AG08395 (cell line): ENCODE results near the gene NTM.

ENCODE experiments used
- DNase-seq: peaks from one replicate; pipeline ENCODE4 v3.0.0; 2012; ENCODE audit warnings: mixed read lengths, low spot score

NTM gene

GRCh38 chr11:131549770-131550169 is 179.4 kb downstream of the NTM start:
- DNase-seq: no peak

GRCh38 chr11:131560287-131560686 is 189.9 kb downstream of the NTM start:
- DNase-seq: no peak

DNA sequence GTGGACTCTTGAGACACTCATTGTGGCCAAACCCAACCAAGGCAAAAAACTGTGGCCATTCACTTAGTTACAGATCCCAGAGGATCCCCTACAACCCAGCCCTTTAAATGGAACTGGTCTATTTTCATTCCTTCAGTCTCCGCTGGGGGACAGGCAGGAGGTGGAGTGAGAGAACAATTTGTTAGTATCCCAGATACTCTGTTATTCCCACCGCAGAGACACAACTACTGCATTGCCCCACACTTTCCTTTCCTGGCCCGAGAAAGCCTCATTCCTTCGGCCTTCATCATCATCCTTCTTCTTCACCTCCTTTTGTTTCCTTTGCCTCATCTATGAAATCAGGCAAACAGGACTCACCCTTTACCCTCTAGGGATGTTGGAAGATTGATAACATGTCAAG is 191.1 kb downstream of the NTM start:
- DNase-seq: no peak

GRCh38 chr11:131561972-131562371 is 191.6 kb downstream of the NTM start:
- DNase-seq: no peak

DNA sequence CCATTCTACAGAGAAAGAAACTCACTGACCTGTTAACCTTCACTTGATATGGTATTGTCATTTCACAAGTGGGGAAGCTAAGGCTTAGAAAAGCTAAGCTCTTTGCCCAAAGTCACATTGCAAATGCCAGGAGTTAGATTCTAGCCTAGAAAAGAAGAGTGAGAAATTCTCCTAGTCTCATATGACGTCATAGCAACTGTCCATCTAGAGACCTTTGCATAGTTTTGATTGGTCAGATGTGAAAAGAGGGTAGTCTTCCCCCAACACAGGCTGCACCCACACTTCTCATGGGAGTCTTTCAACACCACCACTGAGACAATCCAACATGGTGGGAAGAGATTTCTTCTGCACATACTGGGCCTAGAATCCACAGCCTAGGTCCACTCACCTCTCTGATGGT is 197.9 kb downstream of the NTM start:
- DNase-seq: no peak

- DNase-seq: no peak
Measured at GRCh38 chr11:131571571-131571970, 201.2 kb downstream of the NTM start.

- DNase-seq: no peak
Measured at GRCh38 chr11:131572423-131572822, 202.0 kb downstream of the NTM start.

GRCh38 chr11:131579932-131580387 is 209.5 kb downstream of the NTM start:
- DNase-seq: peak; percentile 82

- DNase-seq: no peak
Measured at GRCh38 chr11:131580476-131580875, 210.1 kb downstream of the NTM start.

GRCh38 chr11:131581046-131581445 is 210.6 kb downstream of the NTM start:
- no peak for DNase-seq

GRCh38 chr11:131582021-131582525 is 211.7 kb downstream of the NTM start:
- no peak for DNase-seq

DNA sequence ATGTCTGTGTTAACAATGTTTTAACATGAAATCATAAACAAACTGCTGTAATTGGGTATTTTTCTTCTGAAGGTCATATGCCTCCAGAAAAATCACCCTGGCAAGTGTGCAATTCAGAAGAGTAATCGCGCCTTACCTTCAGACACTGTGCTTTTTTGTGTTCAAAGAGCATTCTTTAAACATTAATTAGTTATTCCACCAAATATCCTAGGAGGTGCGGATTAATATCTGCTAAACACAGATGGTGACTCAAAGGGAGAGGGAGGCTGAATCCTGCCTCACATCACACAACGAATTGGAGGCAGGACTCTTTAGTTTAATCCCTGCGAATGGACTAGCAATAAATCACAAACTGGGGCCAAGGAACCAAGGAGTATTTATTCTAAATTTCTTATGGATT is 213.0 kb downstream of the NTM start:
- DNase-seq: no peak

DNA sequence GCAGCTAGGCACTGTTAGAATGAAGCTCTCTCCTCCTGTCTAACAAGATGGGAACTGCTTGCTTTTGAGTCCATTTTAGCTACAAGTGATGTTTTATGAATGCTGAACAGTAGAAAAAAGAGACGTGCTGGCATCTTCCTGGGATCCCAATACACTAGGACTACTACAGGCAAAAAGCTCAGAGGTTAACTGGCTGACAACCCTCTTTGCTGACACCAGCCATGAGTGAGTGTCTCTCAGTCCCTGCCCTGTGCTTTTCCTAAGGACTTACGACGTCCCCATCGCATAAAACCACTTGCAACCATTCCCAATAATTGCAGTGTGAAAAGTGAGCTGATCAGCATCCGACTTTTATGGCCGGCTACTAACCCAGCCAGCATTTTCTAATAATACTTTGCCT is 213.5 kb downstream of the NTM start:
- DNase-seq: no peak

- DNase-seq: no peak
Measured at GRCh38 chr11:131584785-131585592, 214.6 kb downstream of the NTM start.

DNA sequence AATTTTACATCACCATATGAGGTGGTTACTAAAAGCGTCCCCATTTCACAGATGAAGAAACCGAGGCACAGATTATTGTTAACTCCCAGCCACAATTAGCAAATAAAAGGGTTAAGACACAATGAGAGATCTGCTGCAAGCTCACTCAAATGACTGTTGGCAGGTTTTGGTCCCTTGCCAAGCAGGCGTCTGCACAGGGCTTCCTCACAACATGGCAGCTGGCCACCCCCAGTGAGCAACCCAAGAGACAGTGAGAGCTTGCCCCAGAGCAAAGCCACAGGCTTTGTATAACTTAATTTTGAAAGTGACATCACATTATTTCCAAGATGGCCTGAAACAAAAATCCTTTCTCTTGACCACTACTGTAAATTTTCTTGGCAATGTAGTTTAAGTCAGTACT is 217.6 kb downstream of the NTM start:
- DNase-seq: no peak

- no peak for DNase-seq
Measured at GRCh38 chr11:131591051-131591461, 220.6 kb downstream of the NTM start.

- no peak for DNase-seq
Measured at GRCh38 chr11:131592152-131592551, 221.7 kb downstream of the NTM start.

DNA sequence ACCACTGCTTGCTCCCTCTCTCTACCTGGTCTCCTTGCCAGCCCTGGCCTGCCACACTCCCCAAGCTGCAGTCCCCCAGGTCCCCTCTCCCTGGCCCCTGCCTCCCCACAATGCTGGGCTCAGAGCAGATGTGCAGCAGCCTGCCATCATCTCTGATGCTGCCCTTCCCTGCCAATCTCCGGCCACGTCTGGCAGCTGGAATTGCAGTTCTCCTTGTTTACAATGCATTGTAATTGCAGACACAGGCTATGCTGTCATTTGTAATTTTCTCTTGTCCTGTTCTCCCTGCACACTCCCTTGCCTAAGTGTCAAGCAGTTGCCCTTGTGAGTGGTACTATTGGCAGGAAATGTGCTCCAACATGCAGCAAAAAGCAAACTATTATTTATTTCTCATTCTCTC is 222.3 kb downstream of the NTM start:
- no peak for DNase-seq

- no peak for DNase-seq
Measured at GRCh38 chr11:131593301-131593700, 222.9 kb downstream of the NTM start.

DNA sequence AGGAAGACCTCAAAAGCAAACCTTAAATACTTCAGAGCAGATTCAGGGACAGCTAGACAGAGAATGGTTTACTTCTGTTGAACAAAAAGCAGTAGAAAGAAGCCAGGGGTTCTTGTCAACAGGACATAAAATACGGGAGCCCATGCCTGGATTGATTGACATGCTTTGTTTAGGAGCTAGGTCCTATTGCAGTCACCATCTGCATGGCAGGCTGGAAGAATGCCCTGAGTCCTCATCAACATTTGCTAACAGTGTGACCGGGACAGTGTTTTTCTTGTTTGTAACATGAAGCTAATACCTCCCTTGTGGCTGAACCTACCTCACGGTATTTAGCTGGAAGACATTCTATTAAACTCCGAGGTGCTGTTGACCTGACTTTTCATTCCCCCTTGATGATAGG is 225.4 kb downstream of the NTM start:
- no peak for DNase-seq

- DNase-seq: no peak
Measured at GRCh38 chr11:131597890-131598289, 227.5 kb downstream of the NTM start.

GRCh38 chr11:131598305-131598704 is 227.9 kb downstream of the NTM start:
- no peak for DNase-seq

- no peak for DNase-seq
Measured at GRCh38 chr11:131599285-131599684, 228.9 kb downstream of the NTM start.

GRCh38 chr11:131600628-131601027 is 230.2 kb downstream of the NTM start:
- DNase-seq: no peak
